HG03103 (cell line): Measurements from ENCODE around the gene MPEG1.
A peak's percentile ranks its signal among the peaks of the same experiment; 100 is the strongest.

Source experiments
- ATAC-seq: cut with Tn5 transposase; IDR thresholded peaks from one replicate; pipeline ENCODE4 v1.9.1; 2021; ENCODE audit warnings: low read depth; ENCODE audit not compliant: unreplicated experiment

Gene MPEG1

GRCh38 chr11:59219836-59220235 lies 7.1 kb upstream of the MPEG1 start:
- no peak for ATAC-seq

- ATAC-seq = no peak
These were observed 6.2 kb upstream of the MPEG1 start for GRCh38 chr11:59218893-59219292.

GRCh38 chr11:59218319-59218718 lies 5.6 kb upstream of the MPEG1 start:
- ATAC-seq = no peak

- ATAC-seq = peak; percentile 76
These were observed 4.2 kb upstream of the MPEG1 start for GRCh38 chr11:59216641-59217564.

GRCh38 chr11:59214141-59214893 lies 1.6 kb upstream of the MPEG1 start:
- no peak for ATAC-seq

- no peak for ATAC-seq
These were observed 505 bp downstream of the MPEG1 start for GRCh38 chr11:59212222-59212621.

- no peak for ATAC-seq
These were observed 3.8 kb downstream of the MPEG1 start for GRCh38 chr11:59208956-59209355.

- peak; percentile 77 for ATAC-seq
These were observed 4.7 kb downstream of the MPEG1 start for GRCh38 chr11:59207988-59208451.

GRCh38 chr11:59206635-59207034 lies 6.1 kb downstream of the MPEG1 start:
- ATAC-seq = no peak

- ATAC-seq = no peak
These were observed 7.1 kb downstream of the MPEG1 start for GRCh38 chr11:59205648-59206047.

- no peak for ATAC-seq
These were observed 8.0 kb downstream of the MPEG1 start for GRCh38 chr11:59204746-59205145.

- no peak for ATAC-seq
These were observed 11.4 kb downstream of the MPEG1 start for GRCh38 chr11:59201353-59201752.

- ATAC-seq = no peak
These were observed 12.3 kb downstream of the MPEG1 start for GRCh38 chr11:59200423-59200746.

- ATAC-seq = peak; percentile 56
These were observed 12.9 kb downstream of the MPEG1 start for GRCh38 chr11:59199546-59200422.

GRCh38 chr11:59198726-59199125 lies 14.0 kb downstream of the MPEG1 start:
- no peak for ATAC-seq

GRCh38 chr11:59197991-59198390 lies 14.7 kb downstream of the MPEG1 start:
- ATAC-seq = no peak

- ATAC-seq = no peak
These were observed 15.9 kb downstream of the MPEG1 start for GRCh38 chr11:59196777-59197176.

GRCh38 chr11:59195586-59195985 lies 17.1 kb downstream of the MPEG1 start:
- no peak for ATAC-seq

- ATAC-seq = no peak
These were observed 19.1 kb downstream of the MPEG1 start for GRCh38 chr11:59193587-59194130.

- ATAC-seq = no peak
These were observed 20.2 kb downstream of the MPEG1 start for GRCh38 chr11:59192446-59193020.
